HepG2 (cell line): ENCODE results near the gene ZC3H8. TPM values are rescaled to one million over a fixed set of nuclear protein-coding genes. Genes with fewer than 3 reads are reported as not detected.

Source experiments
- ASH2L ChIP-seq: fragments of 300-600, 200-600 bp; sonication (generic); IDR thresholded peaks from 2 replicates; pipeline ENCODE4 v1.7.0; 2017; ENCODE audit warnings: low read depth, mild to moderate bottlenecking, moderate library complexity, mixed read lengths, low read length; ENCODE audit not compliant: insufficient read length
- CHD2 ChIP-seq: IDR thresholded peaks from 2 replicates; pipeline ENCODE4 v1.6.1; 2011; ENCODE audit warnings: low read depth, low read length, improper control_type of control experiment
- EHMT2 ChIP-seq: fragments of 200-600 bp; sonication (generic); IDR thresholded peaks from 2 replicates; pipeline ENCODE4 v1.7.0; 2017; ENCODE audit warnings: antibody characterized with exemption, low read depth, low read length, borderline replicate concordance
- GATAD1 ChIP-seq: IDR thresholded peaks from 2 replicates; pipeline ENCODE4 v1.6.1; 2016; ENCODE audit warnings: missing genetic modification reagents, missing compliant biosample characterization
- KDM1A ChIP-seq: IDR thresholded peaks from 2 replicates; pipeline ENCODE4 v1.6.1; 2016; ENCODE audit warnings: missing compliant biosample characterization
- KMT2A ChIP-seq: sonication (generic); formaldehyde crosslinking; IDR thresholded peaks from 2 replicates; pipeline ENCODE4 v1.4.0; 2020; ENCODE audit warnings: missing genetic modification reagents
- MBD4 ChIP-seq: IDR thresholded peaks from 2 replicates; pipeline ENCODE4 v1.6.1; 2012; ENCODE audit warnings: low read length, inconsistent platforms, borderline replicate concordance
- MXI1 ChIP-seq: IDR thresholded peaks from 3 replicates; pipeline ENCODE4 v1.6.1; 2012; ENCODE audit warnings: low read depth, low read length, inconsistent platforms, borderline replicate concordance
- NCOA1 ChIP-seq: sonication (generic); formaldehyde crosslinking; IDR thresholded peaks from 2 replicates; pipeline ENCODE4 v1.9.0; 2021; ENCODE audit warnings: missing genetic modification reagents
- NFIB ChIP-seq: sonication (generic); formaldehyde crosslinking; IDR thresholded peaks from 2 replicates; pipeline ENCODE4 v1.9.0; 2021; ENCODE audit warnings: missing genetic modification reagents, mild to moderate bottlenecking, borderline replicate concordance
- SNAPC5 ChIP-seq: sonication (generic); formaldehyde crosslinking; IDR thresholded peaks from 2 replicates; pipeline ENCODE4 v1.8.1; 2023; ENCODE audit warnings: mild to moderate bottlenecking, missing genetic modification reagents, borderline replicate concordance
- THYN1 ChIP-seq: sonication (generic); formaldehyde crosslinking; IDR thresholded peaks from 2 replicates; pipeline ENCODE4 v1.8.1; 2023; ENCODE audit warnings: low read depth, mild to moderate bottlenecking, moderate library complexity, missing genetic modification reagents, borderline replicate concordance
- ZBTB3 ChIP-seq: sonication (generic); formaldehyde crosslinking; IDR thresholded peaks from 2 replicates; pipeline ENCODE4 v1.4.0; 2020; ENCODE audit warnings: low read depth, mild to moderate bottlenecking, moderate library complexity, missing genetic modification reagents, borderline replicate concordance
- ZEB1 ChIP-seq: IDR thresholded peaks from 2 replicates; pipeline ENCODE4 v1.6.1; 2012; ENCODE audit warnings: mild to moderate bottlenecking, low read depth, inconsistent platforms; ENCODE audit not compliant: insufficient replicate concordance
- ZFP90 ChIP-seq: sonication (generic); formaldehyde crosslinking; IDR thresholded peaks from 2 replicates; pipeline ENCODE4 v1.8.0; 2022; ENCODE audit warnings: missing genetic modification reagents, mild to moderate bottlenecking, inconsistent platforms, borderline replicate concordance
- ZNF10 ChIP-seq: sonication (generic); formaldehyde crosslinking; IDR thresholded peaks from 2 replicates; pipeline ENCODE4 v1.4.0; 2020; ENCODE audit warnings: mild to moderate bottlenecking, low read depth, missing genetic modification reagents, borderline replicate concordance
- ZNF44 ChIP-seq: sonication (generic); formaldehyde crosslinking; IDR thresholded peaks from 2 replicates; pipeline ENCODE4 v1.5.1; 2020; ENCODE audit warnings: mild to moderate bottlenecking, missing genetic modification reagents
- ZNF501 ChIP-seq: sonication (generic); formaldehyde crosslinking; IDR thresholded peaks from 2 replicates; pipeline ENCODE4 v1.5.1; 2020; ENCODE audit warnings: mild to moderate bottlenecking, moderate library complexity, missing genetic modification reagents
- ZNF598 ChIP-seq: sonication (generic); formaldehyde crosslinking; IDR thresholded peaks from 2 replicates; pipeline ENCODE4 v1.5.1; 2020; ENCODE audit warnings: mild to moderate bottlenecking, missing genetic modification reagents, borderline replicate concordance
- ZNF605 ChIP-seq: sonication (generic); formaldehyde crosslinking; IDR thresholded peaks from 2 replicates; pipeline ENCODE4 v1.8.0; 2022; ENCODE audit warnings: mild to moderate bottlenecking, missing genetic modification reagents
- ZNF788 ChIP-seq: sonication (generic); formaldehyde crosslinking; IDR thresholded peaks from 2 replicates; pipeline ENCODE4 v1.5.0; 2020; ENCODE audit warnings: mild to moderate bottlenecking, missing genetic modification reagents, borderline replicate concordance
- ZSCAN29 ChIP-seq: sonication (generic); formaldehyde crosslinking; conservative IDR thresholded peaks from 2 replicates; pipeline ENCODE4 v1.4.0; 2020; ENCODE audit warnings: mild to moderate bottlenecking, missing genetic modification reagents
- polyA plus RNA-seq, 8 experiments: library from polyadenylated mRNA; depleted of rRNA in 3 of 8; stranded (reverse) in 7 of 8; unstranded in 1 of 8; fragments of >200 nt; fragmentation: Illumina TruSeq in 4 of 8; extraction: Trizol in 4 of 8; gene quantifications; 2 replicates each; pipeline versions ENCODE4 v1.2.1 to v1.2.3, GENCODE V29; 2011 to 2016; ENCODE audit warnings: low read depth in 4 of 8, missing spikeins in 1 of 8, mixed read lengths in 1 of 8; ENCODE audit not compliant: insufficient read depth in 1 of 8
- total RNA-seq, 5 experiments: library from RNA; depleted of rRNA; stranded (reverse); fragments of >200 nt; fragmentation: Illumina TruSeq; extraction: Trizol; gene quantifications; 2 replicates each; pipeline ENCODE4 v1.2.3, GENCODE V29; 2016; ENCODE audit warnings: low read depth in 1 of 5
- TF ChIP-seq, protein P1 (sequence below): sonication (generic); formaldehyde crosslinking; IDR thresholded peaks from 2 replicates; pipeline ENCODE4 v1.8.0; 2022; ENCODE audit warnings: missing genetic modification reagents, mild to moderate bottlenecking, moderate library complexity, borderline replicate concordance
- TF ChIP-seq, protein P2 (sequence below): sonication (generic); formaldehyde crosslinking; conservative IDR thresholded peaks from 2 replicates; pipeline ENCODE4 v1.8.1; 2023; ENCODE audit warnings: missing genetic modification reagents

The ZC3H8 gene
- total and polyA plus RNA-seq, 2 of the 13 experiments (the other 11 are each of a cell fraction or from before 2014, with no cell fraction given) = 4.5 to 17.0 TPM

- no peak for TF ChIP-seq MBD4
- no peak for TF ChIP-seq NFIB (CRISPR knock-in tag)
- no peak for TF ChIP-seq ZNF10 (CRISPR knock-in tag)
- TF ChIP-seq KDM1A (CRISPR knock-in tag) = no peak
- TF ChIP-seq ZBTB3 (CRISPR knock-in tag) = no peak
- TF ChIP-seq ZNF788 (CRISPR knock-in tag) = no peak
- no peak for TF ChIP-seq EHMT2
- peak; percentile 68 for TF ChIP-seq ASH2L
- no peak for TF ChIP-seq THYN1 (CRISPR knock-in tag)
- no peak for TF ChIP-seq ZEB1
- peak; percentile 73 for TF ChIP-seq KMT2A (CRISPR knock-in tag)
- no peak for TF ChIP-seq ZNF598 (CRISPR knock-in tag)
- TF ChIP-seq, protein P1, sequence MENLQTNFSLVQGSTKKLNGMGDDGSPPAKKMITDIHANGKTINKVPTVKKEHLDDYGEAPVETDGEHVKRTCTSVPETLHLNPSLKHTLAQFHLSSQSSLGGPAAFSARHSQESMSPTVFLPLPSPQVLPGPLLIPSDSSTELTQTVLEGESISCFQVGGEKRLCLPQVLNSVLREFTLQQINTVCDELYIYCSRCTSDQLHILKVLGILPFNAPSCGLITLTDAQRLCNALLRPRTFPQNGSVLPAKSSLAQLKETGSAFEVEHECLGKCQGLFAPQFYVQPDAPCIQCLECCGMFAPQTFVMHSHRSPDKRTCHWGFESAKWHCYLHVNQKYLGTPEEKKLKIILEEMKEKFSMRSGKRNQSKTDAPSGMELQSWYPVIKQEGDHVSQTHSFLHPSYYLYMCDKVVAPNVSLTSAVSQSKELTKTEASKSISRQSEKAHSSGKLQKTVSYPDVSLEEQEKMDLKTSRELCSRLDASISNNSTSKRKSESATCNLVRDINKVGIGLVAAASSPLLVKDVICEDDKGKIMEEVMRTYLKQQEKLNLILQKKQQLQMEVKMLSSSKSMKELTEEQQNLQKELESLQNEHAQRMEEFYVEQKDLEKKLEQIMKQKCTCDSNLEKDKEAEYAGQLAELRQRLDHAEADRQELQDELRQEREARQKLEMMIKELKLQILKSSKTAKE (CRISPR knock-in tag) = no peak
- no peak; the same call in 1 of the 2 replicates for TF ChIP-seq ZNF501 (CRISPR knock-in tag)
- TF ChIP-seq ZNF605 (CRISPR knock-in tag) = peak; percentile 35; the same call in 1 of the 2 replicates
- TF ChIP-seq ZFP90 (CRISPR knock-in tag) = no peak
- TF ChIP-seq GATAD1 = 0 out of 2 replicates have a peak, but pooled peaks have one; percentile 39
- no peak for TF ChIP-seq CHD2
- peak; percentile 23; the same call in 1 of the 2 replicates for TF ChIP-seq ZSCAN29 (CRISPR knock-in tag)
- TF ChIP-seq MXI1 = peak; percentile 22; the same call in 1 of the 3 replicates
- no peak for TF ChIP-seq SNAPC5 (CRISPR knock-in tag)
- TF ChIP-seq, protein P2, sequence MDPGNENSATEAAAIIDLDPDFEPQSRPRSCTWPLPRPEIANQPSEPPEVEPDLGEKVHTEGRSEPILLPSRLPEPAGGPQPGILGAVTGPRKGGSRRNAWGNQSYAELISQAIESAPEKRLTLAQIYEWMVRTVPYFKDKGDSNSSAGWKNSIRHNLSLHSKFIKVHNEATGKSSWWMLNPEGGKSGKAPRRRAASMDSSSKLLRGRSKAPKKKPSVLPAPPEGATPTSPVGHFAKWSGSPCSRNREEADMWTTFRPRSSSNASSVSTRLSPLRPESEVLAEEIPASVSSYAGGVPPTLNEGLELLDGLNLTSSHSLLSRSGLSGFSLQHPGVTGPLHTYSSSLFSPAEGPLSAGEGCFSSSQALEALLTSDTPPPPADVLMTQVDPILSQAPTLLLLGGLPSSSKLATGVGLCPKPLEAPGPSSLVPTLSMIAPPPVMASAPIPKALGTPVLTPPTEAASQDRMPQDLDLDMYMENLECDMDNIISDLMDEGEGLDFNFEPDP (CRISPR knock-in tag) = no peak
- peak; percentile 62; the same call in 1 of the 2 replicates for TF ChIP-seq ZNF44 (CRISPR knock-in tag)
- peak; percentile 71; the same call in 1 of the 2 replicates for TF ChIP-seq NCOA1
These were observed 4.9 kb upstream of the ZC3H8 start (continued) for GRCh38 chr2:112259509-112260294.
